Activated B cell treated with CpG ODN at 0.5 μM for 24 hours (primary cell): ENCODE measurements around the gene LNPK. TPM values are rescaled to one million over a fixed set of nuclear protein-coding genes. Genes with fewer than 3 reads are reported as not detected.
"Not testable (repeated sequence)": the region's sequence is repeated elsewhere in the genome, so short reads cannot be mapped to it uniquely, and the experiment has no call there.

Experiments used
- ATAC-seq: fragments of 200-7000 bp; cut with Tn5 transposase; one replicate; pipeline ENCODE4 v1.10.0; 2021; ENCODE audit warnings: low read depth, mild to moderate bottlenecking, moderate library complexity
- CTCF ChIA-PET: fragments of 350-600 bp; sonication (Branson Sonifier 250); formaldehyde crosslinking; loops from one replicate; lab custom pipeline; 2021; ENCODE audit warnings: antibody characterized with exemption; lab: Charles Lee
- POLR2A ChIA-PET: fragments of 350-600 bp; sonication (Branson Sonifier 250); formaldehyde crosslinking; loops from one replicate; lab custom pipeline; 2021; ENCODE audit warnings: antibody characterized with exemption; lab: Charles Lee
- DNase-seq: peaks from one replicate; pipeline ENCODE4 v3.0.0; 2022
- H3K27ac Mint-ChIP-seq: one replicate; pipeline ENCODE4 v1.8.0; 2020; ENCODE audit warnings: mixed read lengths
- H3K27me3 Mint-ChIP-seq: one replicate; pipeline ENCODE4 v1.8.0; 2021; ENCODE audit warnings: mixed read lengths
- H3K36me3 Mint-ChIP-seq: one replicate; pipeline ENCODE4 v1.8.0; 2021; ENCODE audit warnings: low read depth, mixed read lengths
- H3K4me1 Mint-ChIP-seq: one replicate; pipeline ENCODE4 v1.8.0; 2021; ENCODE audit warnings: mixed read lengths
- H3K4me3 Mint-ChIP-seq: one replicate; pipeline ENCODE4 v1.8.0; 2020; ENCODE audit warnings: mild to moderate bottlenecking, mixed read lengths
- H3K9me3 Mint-ChIP-seq: one replicate; pipeline ENCODE4 v1.8.0; 2020; ENCODE audit warnings: mixed read lengths
- CTCF ChIP-seq: fragments of 200-600 bp; IDR thresholded peaks from one replicate; pipeline ENCODE4 v1.8.0; 2022; ENCODE audit warnings: antibody characterized with exemption, mild to moderate bottlenecking
- intact Hi-C: fragments of 100-400 bp; cut with micrococcal nuclease; formaldehyde crosslinking; loops from one replicate; pipeline ENCODE4 v1.15.1; 2024
- total RNA-seq: library from RNA; stranded (reverse); gene quantifications from 2 replicates; pipeline ENCODE4 v1.2.3, GENCODE V29; 2022

LNPK gene
- total RNA-seq, 1 donor from 2014 or later = 15.2 TPM

GRCh38 chr2:176001281-176001915 lies 669 bp downstream of the LNPK start:
- POLR2A ChIA-PET = no interaction called here
- Mint-ChIP-seq H3K4me1 (peaks cover 16% of the 10 kb centered on the region), H3K9me3 (no peaks in the 10 kb centered on the region), H3K27ac (peak overlapping the region; percentile 31), H3K36me3 (peaks cover 3% of the 10 kb centered on the region), H3K27me3 (no peaks in the 10 kb centered on the region), H3K4me3 (peak overlapping the region; percentile 82)
- CTCF ChIA-PET = no interaction called here
- DNase-seq (no peak), ATAC-seq (peak; percentile 30)
- intact Hi-C loops = loop anchor here (5.0 to 10.0 kb wide), 3 partner anchors 819 to 1163 kb away; partner anchors contain the start of genes ATF2 and ATP5MC3
- no peak for TF ChIP-seq CTCF

- no peak overlapping the region for H3K4me3 Mint-ChIP-seq
- intact Hi-C loops = no loop called here
- peaks cover 3% of the 10 kb centered on the region for H3K36me3 Mint-ChIP-seq
- no peaks in the 10 kb centered on the region for H3K9me3 Mint-ChIP-seq
- ChIA-PET CTCF (no interaction called here), POLR2A (no interaction called here)
- no peak overlapping the region for H3K27ac Mint-ChIP-seq
- TF ChIP-seq CTCF = no peak
- H3K4me1 Mint-ChIP-seq = peaks cover 16% of the 10 kb centered on the region
- DNase-seq = no peak
- ATAC-seq = no peak
- H3K27me3 Mint-ChIP-seq = no peaks in the 10 kb centered on the region
Measured at GRCh38 chr2:175999283-175999819, 2.7 kb downstream of the LNPK start.

- intact Hi-C loops = no loop called here
- H3K27me3 Mint-ChIP-seq = no peaks in the 10 kb centered on the region
- no peaks in the 10 kb centered on the region for H3K9me3 Mint-ChIP-seq
- no peak overlapping the region for H3K4me3 Mint-ChIP-seq
- POLR2A ChIA-PET = no interaction called here
- H3K27ac Mint-ChIP-seq = no peak overlapping the region
- no peak for ATAC-seq
- no peaks in the 10 kb centered on the region for H3K4me1 Mint-ChIP-seq
- CTCF ChIA-PET = no interaction called here
- no peak for DNase-seq
- no peak for TF ChIP-seq CTCF
- H3K36me3 Mint-ChIP-seq = peaks cover 22% of the 10 kb centered on the region
Measured at GRCh38 chr2:175990099-175990498, 12.0 kb downstream of the LNPK start.

GRCh38 chr2:175987126-175987525 lies 14.9 kb downstream of the LNPK start:
- H3K4me1 Mint-ChIP-seq, POLR2A ChIA-PET, H3K27ac Mint-ChIP-seq, ATAC-seq, CTCF ChIA-PET, intact Hi-C loops, H3K4me3 Mint-ChIP-seq, DNase-seq, H3K9me3 Mint-ChIP-seq, H3K27me3 Mint-ChIP-seq: not testable (repeated sequence)
- H3K36me3 Mint-ChIP-seq = peaks cover 31% of the 10 kb centered on the region

- no peak overlapping the region for H3K4me3 Mint-ChIP-seq
- no peak for DNase-seq
- intact Hi-C loops = no loop called here
- no peak for TF ChIP-seq CTCF
- H3K4me1 Mint-ChIP-seq = no peaks in the 10 kb centered on the region
- ChIA-PET CTCF (no interaction called here), POLR2A (no interaction called here)
- H3K36me3 Mint-ChIP-seq = peaks cover 23% of the 10 kb centered on the region
- no peak for ATAC-seq
- no peaks in the 10 kb centered on the region for H3K27me3 Mint-ChIP-seq
- H3K9me3 Mint-ChIP-seq = no peaks in the 10 kb centered on the region
- no peak overlapping the region for H3K27ac Mint-ChIP-seq
Measured at GRCh38 chr2:175984846-175985245, 17.2 kb downstream of the LNPK start.
